Stimulated activated CD4-positive, alpha-beta T cell treated with anti-CD3 and anti-CD28 coated beads, Interleukin-4, amount 100 ng/mL, for 24 hours (primary cell): ENCODE measurements around the gene LRRC39.
"Not testable (repeated sequence)": the region's sequence is repeated elsewhere in the genome, so short reads cannot be mapped to it uniquely, and the experiment has no call there.

ENCODE experiments used
- DNase-seq: peaks from one replicate; pipeline ENCODE4 v3.0.0-alpha.2; 2020

The LRRC39 gene

DNA sequence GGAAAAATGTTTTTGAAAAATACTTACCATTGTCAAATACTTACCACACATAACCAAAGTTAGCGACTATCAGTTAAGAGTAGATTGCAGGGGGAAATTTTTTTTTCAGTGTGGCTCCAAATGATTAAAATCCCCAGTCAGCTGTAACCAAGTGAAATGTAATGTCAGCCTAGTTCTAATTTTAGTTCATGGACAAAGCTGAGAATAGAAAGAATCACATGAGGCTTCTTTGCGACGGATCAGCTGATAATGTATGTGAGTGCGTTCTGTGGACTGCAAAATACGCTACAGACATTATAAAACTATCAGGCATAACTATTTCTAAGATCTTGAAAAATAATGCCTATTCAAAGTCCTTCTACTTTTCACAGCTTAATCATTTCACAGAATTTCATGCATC is at the start of gene LRRC39:
LRRC39 (minus strand) TSS at position 166 of the 400 bp plus-strand sequence. CDS start 9,740 bp downstream, outside the sequence.
- DNase-seq = no peak

DNA sequence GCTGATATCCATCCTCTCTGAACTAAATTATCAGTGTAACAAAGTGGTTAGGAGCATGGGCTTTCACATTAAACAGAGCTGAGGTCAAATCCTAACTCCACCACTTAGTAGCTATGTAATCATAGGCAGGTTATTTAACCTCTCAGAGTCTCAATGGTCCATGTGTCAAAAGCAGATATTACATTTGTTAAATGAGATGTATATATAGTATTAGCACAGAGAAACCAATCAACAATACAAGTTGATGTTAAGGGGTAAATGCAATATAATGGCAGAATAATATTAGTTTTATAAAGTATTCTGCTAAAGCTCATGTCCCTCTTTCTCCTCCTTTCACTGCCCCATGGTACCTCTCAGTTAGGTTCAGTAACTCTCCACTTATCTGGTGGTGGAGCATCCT is 44.4 kb upstream of the LRRC39 start:
- DNase-seq = no peak

DNA sequence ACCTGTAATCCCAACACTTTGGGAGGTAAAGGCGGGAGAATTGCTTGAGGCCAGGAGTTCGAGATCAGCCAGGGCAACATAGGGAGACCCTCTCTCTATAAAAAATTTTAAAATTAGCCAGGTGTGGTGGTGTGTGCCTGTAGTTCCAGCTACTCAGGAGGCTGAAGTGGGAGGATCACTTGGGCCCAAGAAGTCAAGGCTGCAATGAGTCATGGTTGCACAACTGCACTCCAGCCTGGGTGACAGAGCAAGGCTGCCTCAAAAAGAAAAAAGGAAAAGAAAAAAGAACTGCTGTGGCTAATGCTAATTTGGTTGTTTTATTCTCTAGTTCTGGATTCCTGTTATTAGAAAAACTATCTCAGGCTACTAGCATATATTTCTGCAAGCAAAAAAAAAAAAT is 41.8 kb upstream of the LRRC39 start:
- no peak for DNase-seq

DNA sequence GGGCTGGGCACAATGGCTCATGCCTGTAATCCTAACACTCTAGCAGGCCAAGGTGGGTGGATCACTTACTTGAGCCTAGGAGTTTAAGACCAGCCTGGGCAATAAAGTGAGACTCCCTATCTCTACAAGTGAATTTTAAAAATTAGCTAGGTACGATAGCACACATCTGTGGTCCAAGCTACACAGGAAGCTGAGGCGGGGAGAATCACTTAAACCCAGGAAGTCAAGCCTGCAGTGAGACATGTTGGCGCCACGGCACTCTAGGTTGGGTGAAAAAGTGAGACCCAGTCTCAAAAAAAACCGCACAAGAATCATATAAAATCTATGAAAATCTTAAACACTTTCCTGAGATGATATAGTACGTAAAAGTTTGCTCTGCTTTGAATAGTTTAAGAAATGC is 41.4 kb upstream of the LRRC39 start:
- DNase-seq = no peak

DNA sequence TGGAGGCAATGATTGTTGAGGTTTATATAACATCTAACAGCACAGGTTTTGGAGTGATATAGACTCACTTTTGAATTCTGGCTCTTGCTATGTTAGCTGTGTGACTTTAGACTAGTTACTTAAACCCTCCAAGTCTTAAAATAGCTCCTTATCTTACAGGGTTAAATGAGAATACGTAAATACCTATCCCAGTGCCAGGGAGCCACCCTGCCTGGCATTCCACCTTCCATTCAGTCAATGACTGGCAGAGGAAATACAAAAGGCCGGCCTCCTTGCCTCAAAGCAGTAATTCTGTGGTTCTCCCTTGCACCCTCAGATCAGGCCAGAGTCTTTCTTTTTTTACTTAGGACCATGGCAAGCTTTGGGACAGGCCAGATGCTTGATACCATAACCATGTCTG is 39.8 kb upstream of the LRRC39 start:
- DNase-seq = no peak

DNA sequence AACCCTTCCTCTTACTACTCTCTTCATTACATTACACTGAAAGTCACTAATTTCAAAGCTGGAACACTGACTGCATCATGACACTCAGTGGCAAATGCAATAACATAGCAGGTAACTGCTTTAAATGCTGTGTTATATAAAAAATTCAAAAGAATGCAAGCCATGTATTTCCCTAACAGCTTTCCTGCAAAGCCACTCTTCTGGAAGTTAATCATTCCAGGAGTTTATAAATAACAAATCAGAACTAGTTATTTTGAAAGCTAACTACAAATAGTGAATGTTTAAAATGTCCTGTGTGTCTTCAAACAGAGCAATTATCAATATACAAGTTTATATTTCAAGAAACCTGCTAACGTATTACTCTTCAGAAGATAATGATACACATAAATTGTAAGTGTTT is 37.0 kb upstream of the LRRC39 start:
- no peak for DNase-seq

DNA sequence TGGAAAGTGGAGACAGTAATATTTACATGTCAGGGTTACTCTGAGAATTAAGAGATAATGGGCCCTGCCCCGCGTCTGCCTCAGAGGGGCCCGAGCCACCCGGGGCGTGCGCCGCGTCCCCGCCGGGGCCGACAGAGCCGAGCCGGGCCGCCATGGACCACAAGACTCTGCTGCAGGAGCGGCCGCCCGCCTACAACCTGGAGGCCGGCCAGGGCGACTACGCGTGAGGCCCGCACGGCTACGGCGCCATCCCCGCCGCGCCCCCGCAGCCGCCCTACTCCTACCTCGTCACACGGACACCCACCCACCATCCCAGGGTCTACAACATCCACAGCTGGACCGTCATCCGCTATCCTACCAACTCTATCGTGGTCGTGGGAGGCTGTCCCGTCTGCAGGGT is 35.1 kb upstream of the LRRC39 start:
- DNase-seq = no peak

DNA sequence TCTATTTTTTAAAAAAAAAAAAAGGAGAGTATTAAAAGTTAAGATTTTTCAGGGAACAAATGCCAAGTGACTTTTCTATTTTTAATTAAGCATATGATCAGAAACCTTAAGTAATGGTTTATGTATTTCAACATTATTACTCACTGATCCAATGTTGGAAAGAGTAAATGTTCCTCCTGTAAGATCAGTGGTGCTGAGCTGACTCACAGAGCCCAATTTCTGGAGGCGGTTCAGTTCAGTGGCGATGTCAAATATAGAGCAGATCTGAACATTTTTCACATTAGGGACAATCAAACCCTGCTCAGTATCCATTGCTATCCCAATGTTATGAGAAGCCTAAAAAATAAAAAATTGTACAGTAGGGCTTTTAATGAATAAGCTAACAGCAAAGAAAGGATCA is 28.2 kb upstream of the LRRC39 start:
- DNase-seq = no peak

DNA sequence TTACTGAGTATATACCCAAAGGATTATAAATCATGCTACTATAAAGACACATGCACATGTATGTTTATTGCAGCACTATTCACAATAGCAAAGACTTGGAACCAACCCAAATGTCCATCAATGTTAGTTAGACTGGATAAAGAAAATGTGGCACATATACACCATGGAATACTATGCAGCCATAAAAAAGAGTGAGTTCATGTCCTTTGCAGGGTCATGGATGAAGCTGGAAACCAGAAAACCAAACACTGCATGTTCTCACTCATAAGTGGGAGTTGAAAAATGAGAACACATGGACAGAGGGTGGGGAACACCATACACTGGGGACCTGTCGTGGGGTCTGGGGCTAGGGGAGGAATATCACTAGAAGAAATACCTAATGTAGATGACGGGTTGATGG is 27.5 kb upstream of the LRRC39 start:
- not testable (repeated sequence) for DNase-seq

DNA sequence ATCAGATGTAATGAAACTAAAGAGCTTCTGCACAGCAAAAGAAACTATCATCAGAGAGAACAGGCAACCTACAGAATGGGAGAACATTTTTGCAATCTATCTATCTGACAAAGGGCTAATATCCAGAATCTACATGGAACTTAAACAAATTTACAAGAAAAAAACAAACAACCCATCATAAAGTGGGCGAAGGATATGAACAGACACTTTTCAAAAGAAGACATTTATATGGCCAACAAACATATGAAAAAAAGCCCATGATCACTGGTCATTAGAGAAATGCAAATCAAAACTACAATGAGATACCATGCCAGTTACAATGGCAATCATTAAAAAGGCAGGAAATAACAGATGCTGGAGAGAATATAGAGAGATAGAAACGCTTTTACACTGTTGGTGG is 27.0 kb upstream of the LRRC39 start:
- not testable (repeated sequence) for DNase-seq

DNA sequence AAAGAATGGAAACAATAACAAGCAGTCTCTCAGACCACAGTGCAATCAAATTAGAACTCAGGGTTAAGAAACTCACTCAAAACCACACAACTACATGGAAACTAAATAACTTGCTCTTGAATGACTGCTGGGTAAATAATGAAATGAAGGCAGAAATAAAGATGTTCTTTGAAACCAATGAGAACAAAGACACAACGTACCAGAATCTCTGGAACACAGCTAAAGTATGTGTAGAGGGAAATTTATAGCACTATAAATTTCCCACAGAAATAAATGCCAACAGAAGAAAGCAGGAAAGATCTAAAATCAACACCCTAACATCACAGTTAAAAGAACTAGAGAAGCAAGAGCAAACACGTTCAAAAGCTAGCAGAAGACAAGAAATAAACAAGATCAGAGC is 24.6 kb upstream of the LRRC39 start:
- DNase-seq = not testable (repeated sequence)

DNA sequence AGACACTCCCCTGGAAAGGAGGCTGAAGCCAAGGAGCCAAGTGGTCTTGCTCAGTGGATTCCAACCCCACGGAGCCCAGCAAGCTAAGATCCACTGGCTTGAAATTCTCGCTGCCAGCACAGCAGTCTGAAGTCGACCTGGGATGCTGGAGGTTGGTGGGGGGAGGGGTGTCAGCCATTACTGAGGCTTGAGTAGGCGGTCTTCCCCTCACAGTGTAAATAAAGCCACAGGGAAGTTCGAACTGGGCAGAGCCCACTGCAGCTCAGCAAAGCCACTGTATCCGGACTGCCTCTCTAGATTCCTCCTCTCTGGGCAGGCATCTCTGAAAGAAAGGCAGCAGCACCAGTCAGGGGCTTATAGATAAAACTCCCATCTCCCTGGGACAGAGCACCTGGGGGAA is 22.0 kb upstream of the LRRC39 start:
- not testable (repeated sequence) for DNase-seq

DNA sequence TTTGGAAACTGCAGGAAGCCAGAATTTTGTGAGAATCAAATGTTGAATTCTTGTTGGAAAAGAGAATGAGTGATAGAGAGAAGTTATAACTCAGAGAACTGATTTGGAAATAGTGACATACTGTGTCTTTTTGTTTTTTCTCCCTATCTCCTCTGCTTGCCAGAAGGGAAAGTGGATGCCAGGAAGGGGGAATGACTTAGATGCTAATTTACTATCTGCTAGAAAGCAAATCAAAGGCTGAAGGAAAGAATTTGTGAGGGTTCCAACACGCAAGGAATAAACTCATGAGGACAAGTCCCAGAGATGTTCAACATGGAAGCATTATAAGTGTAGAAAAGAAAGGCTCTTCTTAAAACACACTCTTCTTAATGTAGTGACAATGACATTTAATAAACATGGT is 20.5 kb upstream of the LRRC39 start:
- DNase-seq = no peak

DNA sequence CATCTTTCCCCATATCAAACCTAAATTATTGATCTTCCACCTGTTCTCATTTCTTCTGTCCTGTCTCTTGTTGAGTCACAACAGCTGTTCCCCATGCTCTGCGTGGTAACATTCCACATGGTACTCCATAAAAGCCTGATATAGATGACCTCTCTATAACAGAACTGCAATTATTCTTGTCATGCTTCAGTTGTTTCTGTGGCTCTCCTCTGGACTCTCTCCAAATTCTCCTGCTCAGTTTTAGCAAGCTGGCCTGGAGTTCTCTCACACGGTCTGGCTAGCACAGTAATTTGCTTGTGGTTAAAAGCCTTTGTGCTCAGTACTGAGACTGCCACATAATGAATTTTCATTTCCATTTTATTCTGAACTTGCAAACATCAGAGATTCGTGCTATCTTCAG is 10.6 kb upstream of the LRRC39 start:
- DNase-seq = no peak

DNA sequence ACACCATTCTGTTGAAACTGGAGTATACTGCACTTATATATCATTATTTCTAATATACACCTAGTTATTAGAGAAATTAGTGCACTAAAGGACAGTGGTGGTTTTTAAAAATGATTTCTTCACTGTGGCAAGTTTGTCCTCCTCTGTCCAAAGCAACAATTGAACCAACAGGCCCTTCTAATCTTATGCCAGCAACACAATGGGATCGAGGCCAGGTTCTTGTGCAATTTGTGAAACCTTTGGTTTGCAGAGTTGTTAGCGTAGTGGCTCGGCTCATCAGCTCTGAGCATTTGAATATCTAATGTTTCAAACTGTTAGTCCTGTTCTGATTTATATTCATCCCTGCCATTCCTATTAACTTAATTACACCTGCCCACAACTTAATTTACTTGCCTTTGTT is 9.9 kb upstream of the LRRC39 start:
- no peak for DNase-seq

DNA sequence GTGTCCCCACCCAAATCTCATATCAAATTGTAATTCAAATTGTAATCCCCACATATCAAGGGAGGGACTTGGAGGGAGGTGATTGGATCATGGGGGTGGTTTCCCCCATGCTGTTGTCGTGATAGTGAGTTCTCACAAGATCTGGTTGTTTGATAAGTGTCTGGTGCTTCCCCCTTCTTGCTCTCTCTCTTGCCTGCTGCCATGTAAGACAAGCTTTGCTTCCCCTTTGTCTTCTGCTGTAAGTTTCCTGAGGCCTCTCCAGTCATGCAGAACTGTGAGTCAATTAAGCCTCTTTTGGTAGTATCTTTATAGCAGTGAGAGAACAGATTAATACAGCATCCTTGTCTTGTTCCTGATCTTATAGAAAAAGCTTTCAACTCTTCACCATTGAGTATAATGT is 6.5 kb upstream of the LRRC39 start:
- DNase-seq = no peak

DNA sequence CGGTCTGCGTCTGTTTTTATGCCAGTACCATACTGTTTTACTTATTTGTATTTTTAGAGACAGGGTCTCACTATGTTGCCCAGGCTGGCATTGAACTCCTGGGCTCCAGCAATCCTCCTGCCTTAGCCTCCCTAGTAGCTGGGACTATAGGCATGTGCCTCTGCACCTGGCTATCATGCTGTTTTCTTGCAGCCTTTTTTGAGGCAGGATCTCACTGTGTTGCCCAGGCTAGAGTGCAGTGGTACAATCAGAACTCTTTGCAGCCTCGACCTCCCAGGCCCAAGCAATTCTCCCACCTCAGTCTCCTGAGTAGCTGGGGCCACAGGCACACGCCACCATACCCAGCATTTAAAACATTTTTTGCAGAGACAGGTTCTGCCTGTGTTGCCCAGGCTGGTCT is 5.3 kb upstream of the LRRC39 start:
- no peak for DNase-seq

DNA sequence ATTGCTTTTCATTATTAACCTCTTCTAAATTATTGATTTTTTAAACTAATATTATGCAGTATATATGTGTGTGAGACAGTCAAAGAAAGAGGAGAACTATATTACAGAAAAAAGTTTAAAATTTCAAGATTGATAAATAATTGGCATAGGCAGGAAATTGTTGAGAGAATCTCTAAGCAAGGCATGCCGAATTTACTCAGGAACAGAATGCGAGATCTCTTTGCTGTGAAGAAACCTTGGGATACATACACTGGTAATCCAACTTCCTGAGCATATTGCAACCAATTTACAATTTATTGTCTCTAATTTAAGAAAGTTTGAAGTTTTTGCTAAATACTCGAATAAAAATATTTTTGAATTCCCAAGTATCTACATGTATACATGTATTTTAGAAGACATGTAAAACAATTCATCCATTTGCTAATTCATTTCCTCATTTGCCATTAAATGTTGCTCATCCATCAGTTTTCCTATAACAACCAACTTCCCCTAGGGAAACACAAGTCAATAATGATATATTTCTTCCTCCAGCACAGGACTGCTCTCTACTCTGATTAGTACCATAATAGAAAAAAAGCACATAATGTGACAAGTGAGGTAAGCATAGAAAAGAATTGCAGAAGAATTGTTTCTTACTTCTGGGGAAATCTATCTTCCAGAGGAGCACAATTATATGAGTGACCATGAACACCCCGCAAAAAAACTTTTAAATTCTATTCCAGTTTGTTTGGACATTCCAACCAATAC is 588 bp downstream of the LRRC39 start:
- DNase-seq = no peak

DNA sequence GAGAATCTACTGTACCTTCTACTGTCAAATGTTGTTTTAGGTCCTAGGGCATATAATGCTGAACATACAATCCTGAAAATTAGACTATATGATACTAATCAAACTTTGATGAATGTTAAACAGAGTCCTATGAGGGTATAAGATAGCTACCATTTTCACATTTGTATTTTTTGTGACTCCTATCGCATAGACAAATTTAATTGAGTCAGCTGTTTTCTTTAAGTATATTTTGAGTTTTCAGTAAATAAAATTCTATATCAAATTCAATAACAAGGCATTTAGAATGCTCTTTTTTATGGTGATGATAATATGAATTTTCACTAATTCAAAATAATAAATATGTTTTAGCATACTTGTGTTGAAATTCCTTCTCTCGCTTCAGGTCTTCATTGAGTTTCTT is 10.0 kb downstream of the LRRC39 start:
- no peak for DNase-seq

DNA sequence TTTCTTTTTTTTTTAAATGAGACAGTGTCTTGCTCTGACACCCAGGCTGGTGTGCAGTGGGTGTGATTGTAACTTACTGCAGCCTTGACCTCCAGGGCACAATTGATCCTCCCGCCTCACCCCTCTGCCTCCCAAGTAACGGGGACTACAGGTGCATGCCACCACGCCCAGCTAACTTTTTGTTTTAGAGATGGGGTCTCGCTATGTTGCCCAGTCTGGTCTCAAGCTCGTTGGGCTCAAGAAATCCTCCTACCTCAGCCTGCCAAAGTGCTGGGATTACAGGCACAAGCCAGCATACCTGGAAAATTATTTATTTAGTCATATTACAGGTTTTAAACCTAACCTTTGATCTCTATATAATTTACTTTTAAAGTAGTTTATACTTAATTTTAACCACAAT is 13.4 kb downstream of the LRRC39 start:
- no peak for DNase-seq

DNA sequence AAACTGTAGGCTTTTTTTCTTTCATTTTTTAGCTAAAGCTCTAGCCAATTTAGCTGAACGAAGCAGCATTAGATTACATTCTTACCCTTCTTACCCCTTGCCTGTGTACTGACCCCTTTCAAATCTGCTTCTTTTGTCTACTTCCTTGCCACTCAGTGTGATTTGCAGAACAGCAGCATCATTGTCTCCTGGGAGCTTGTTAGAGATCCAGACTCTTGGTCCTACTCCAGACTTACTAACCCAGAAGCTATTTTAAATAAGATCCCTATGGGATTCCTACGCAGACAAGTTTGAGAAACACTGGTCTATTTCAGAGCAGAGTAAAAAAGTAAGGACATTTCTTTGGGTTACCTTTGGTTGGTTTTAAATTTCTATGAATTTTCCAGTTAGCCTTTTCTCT is 13.8 kb downstream of the LRRC39 start:
- DNase-seq = no peak

DNA sequence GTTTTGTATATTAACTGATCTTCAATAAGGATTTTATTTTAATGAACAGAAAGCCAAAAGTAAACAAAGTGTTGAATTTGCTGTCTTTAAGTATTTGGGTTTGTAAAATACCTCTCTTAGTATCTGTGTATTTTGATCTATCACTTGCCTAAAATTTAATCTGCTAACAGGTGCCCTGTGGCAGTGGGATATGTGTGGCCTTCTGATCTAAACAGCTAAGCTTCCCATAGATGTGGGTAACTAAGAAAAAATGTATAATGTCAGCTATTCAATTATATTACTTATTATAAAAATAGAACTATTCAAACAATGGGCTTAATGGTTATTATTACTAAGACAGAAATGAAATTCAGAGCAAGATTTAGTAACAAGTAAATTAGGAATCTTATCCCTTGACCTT is 15.2 kb downstream of the LRRC39 start:
- DNase-seq = no peak

DNA sequence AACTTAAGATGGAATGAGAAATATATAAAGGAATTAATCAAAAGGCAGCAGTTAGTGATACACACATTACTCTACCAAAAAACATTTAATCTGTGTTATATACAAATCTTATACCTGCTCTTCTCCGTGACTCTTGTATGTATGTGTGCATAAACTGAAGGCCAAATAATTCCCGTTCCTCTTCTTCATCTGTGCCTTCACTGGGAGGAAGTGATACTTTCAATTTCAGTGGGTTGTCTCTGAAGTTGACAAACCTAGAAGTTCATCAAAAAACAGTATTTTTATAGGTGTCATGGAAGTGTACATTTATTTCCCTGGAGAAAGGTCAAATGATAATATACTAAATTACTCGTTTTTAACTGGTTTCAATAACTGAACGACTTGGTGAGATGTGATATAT is 25.8 kb downstream of the LRRC39 start:
- DNase-seq = no peak

DNA sequence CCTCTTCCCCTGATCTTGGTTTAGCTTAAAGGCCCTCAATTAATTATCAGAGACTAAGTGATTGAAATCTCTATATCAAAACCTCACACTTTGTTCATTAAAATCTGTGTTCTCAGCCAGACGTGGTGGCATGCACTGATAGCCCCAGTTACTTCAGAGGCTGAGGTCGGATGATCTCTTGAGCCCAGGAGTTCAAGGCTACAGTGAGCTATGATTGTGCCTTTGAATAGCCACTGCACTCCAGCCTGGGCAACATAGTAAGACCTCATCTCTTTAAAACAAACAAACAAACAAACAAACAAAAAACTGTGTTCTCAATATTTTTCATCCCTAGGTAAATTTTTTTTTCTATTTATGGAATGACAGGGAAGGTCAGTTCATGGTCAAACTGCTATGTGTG is 26.4 kb downstream of the LRRC39 start:
- DNase-seq = no peak

DNA sequence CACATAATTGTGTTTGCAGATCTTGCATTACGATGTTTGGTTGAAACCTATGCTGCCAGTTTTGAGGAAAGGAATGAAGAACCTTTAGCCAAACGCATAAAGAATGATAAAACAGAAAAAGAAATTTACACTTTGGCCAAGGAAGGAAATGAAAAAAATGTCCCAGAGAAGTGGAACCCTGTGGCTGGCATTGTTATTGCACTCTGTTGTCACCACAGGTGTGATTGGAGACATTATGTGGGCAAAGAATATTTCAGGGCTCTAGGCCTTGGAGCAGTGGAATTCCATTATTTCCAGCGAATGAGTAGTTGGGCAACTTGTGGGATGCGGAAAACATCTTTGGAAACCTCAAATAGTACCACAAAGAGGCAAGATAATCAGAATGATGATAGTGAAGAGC is 30.2 kb downstream of the LRRC39 start:
- DNase-seq = no peak

DNA sequence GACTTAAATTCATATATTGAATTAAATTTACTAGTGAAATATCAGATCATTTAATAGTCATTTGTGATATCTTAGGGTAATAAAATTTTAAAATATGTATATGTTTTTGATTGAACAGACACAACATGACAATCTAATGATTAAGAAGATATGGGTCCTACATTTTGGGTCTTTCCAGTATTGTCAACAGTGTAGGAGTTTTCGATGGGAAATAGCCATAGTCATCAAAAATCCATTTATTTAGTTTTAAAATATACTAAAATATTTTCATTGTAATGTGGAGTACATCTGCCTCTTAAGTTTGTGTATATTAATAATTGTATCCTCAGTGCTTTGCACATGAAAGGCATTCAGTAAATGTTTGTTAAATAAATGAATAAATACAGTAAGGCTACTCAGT is 31.1 kb downstream of the LRRC39 start:
- no peak for DNase-seq
